ENCODE results near the gene TBC1D12. TPM values are rescaled to one million over a fixed set of nuclear protein-coding genes. Genes with fewer than 3 reads are reported as not detected.

TBC1D12 gene
- total RNA-seq, 2 experiments from 2014 or later, result 0.20 TPM

GRCh38 chr10:94405406-94405805 lies 3.1 kb downstream of the TBC1D12 start:
- Mint-ChIP-seq H3K4me1 (ENCODE audit: low read depth) (peaks cover 5% of the 10 kb centered on the region), H3K36me3 (ENCODE audit: low read depth) (no peaks in the 10 kb centered on the region), H3K9me3 (peaks cover 3% of the 10 kb centered on the region), H3K27me3 (peaks cover 40% of the 10 kb centered on the region), H3K27ac (no peak overlapping the region), H3K4me3 (no peak overlapping the region)
- CTCF ChIA-PET, result interaction anchor here (1.0 kb wide), 1 partner anchor 9 kb away, joined by 4 read pairs; no protein-coding TSS in a partner anchor
- no peak for TF ChIP-seq CTCF (IDR thresholded peaks at IDR 0.05)
- DNase-seq (no peak), ATAC-seq (no peak)
- POLR2A ChIA-PET, result no interaction called here
- intact Hi-C loops (cut with micrococcal nuclease), result no loop called here

DNA sequence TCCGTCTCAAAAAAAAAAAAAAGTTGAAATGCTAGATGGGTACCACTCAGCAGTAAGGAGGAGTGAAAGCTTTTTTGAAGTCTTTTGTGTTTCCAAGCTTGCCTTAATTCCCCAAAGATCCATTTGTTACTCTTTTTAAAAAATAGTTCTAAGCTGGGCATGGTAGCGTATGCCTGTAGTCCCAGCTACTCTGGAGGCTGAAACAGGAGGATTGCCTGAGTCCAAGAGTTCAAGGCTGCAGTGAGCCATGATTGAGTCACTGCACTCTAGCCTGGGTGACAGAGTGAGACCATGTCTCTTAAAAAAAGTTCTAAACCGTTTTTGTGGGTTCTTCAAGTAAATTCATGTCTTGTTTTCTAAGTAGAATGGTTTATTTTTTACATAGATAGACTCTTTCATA lies 5.3 kb downstream of the TBC1D12 start:
- H3K9me3 Mint-ChIP-seq, result no peaks in the 10 kb centered on the region
- peaks cover 36% of the 10 kb centered on the region for H3K27me3 Mint-ChIP-seq
- POLR2A ChIA-PET, result no interaction called here
- peaks cover 5% of the 10 kb centered on the region for H3K4me1 Mint-ChIP-seq (ENCODE audit: low read depth)
- no peak overlapping the region for H3K27ac Mint-ChIP-seq
- no peak for ATAC-seq
- no peak for DNase-seq
- no peak for TF ChIP-seq CTCF (IDR thresholded peaks at IDR 0.05)
- intact Hi-C loops (cut with micrococcal nuclease), result no loop called here
- H3K36me3 Mint-ChIP-seq (ENCODE audit: low read depth), result no peaks in the 10 kb centered on the region
- CTCF ChIA-PET, result no interaction called here
- no peak overlapping the region for H3K4me3 Mint-ChIP-seq

- POLR2A ChIA-PET, result no interaction called here
- intact Hi-C loops (cut with micrococcal nuclease), result no loop called here
- DNase-seq (no peak), ATAC-seq (no peak)
- Mint-ChIP-seq H3K4me1 (ENCODE audit: low read depth) (no peaks in the 10 kb centered on the region), H3K4me3 (no peak overlapping the region), H3K36me3 (ENCODE audit: low read depth) (no peaks in the 10 kb centered on the region), H3K9me3 (no peaks in the 10 kb centered on the region), H3K27me3 (peaks cover 34% of the 10 kb centered on the region), H3K27ac (no peak overlapping the region)
- CTCF ChIA-PET, result no interaction called here
- no peak for TF ChIP-seq CTCF (IDR thresholded peaks at IDR 0.05)
Observed at GRCh38 chr10:94409021-94409657, 6.8 kb downstream of the TBC1D12 start.

- CTCF ChIA-PET, result no interaction called here
- H3K9me3 Mint-ChIP-seq, result no peaks in the 10 kb centered on the region
- no peak overlapping the region for H3K4me3 Mint-ChIP-seq
- no peak overlapping the region for H3K27ac Mint-ChIP-seq
- DNase-seq, result no peak
- no peak for TF ChIP-seq CTCF (IDR thresholded peaks at IDR 0.05)
- H3K36me3 Mint-ChIP-seq (ENCODE audit: low read depth), result no peaks in the 10 kb centered on the region
- H3K4me1 Mint-ChIP-seq (ENCODE audit: low read depth), result no peaks in the 10 kb centered on the region
- ATAC-seq, result no peak
- intact Hi-C loops (cut with micrococcal nuclease), result no loop called here
- peaks cover 27% of the 10 kb centered on the region for H3K27me3 Mint-ChIP-seq
- POLR2A ChIA-PET, result no interaction called here
Observed at GRCh38 chr10:94411304-94411703, 9.0 kb downstream of the TBC1D12 start.

- POLR2A ChIA-PET, result no interaction called here
- Mint-ChIP-seq H3K27me3 (peaks cover 26% of the 10 kb centered on the region), H3K4me3 (no peak overlapping the region), H3K36me3 (ENCODE audit: low read depth) (no peaks in the 10 kb centered on the region), H3K27ac (no peak overlapping the region), H3K4me1 (ENCODE audit: low read depth) (no peaks in the 10 kb centered on the region), H3K9me3 (no peaks in the 10 kb centered on the region)
- no peak for ATAC-seq
- TF ChIP-seq CTCF (IDR thresholded peaks at IDR 0.05), result no peak
- CTCF ChIA-PET, result interaction anchor here (1.2 kb wide), 1 partner anchor 31 kb away, joined by 5 read pairs; no protein-coding TSS in a partner anchor
- no peak for DNase-seq
- intact Hi-C loops (cut with micrococcal nuclease), result no loop called here
Observed at GRCh38 chr10:94412449-94412848, 10.1 kb downstream of the TBC1D12 start.

Data from activated CD8-positive, alpha-beta T cell treated with anti-CD3 and anti-CD28 coated beads for 36 hours (primary cell).